SU-DHL-6 (cell line): ENCODE data around the gene GPR62.
"Not testable (repeated sequence)": the region's sequence is repeated elsewhere in the genome, so short reads cannot be mapped to it uniquely, and the experiment has no call there.

Experiments
- H2AFZ ChIP-seq: fragments of 200-600 bp; sonication (generic); 2 replicates; pipeline ENCODE4 v1.6.1; 2014; ENCODE audit warnings: low read depth, mild to moderate bottlenecking, moderate library complexity, mixed read lengths, antibody characterized with exemption, low read length; ENCODE audit not compliant: severe bottlenecking
- H3F3A ChIP-seq: fragments of 200-600 bp; shearing (Covaris generic); 2 replicates; pipeline ENCODE4 v1.6.0; 2016; ENCODE audit warnings: antibody characterized with exemption, mild to moderate bottlenecking; ENCODE audit not compliant: insufficient read depth
- H3K27ac ChIP-seq: fragments of 200-600 bp; sonication (generic); 2 replicates; pipeline ENCODE4 v1.5.1; 2016; ENCODE audit warnings: low read depth, mild to moderate bottlenecking, low read length, moderate library complexity, mixed read lengths
- H3K27me3 ChIP-seq: fragments of 200-600 bp; sonication (generic), shearing (Covaris generic); 2 replicates; pipeline ENCODE4 v1.6.0; 2014; ENCODE audit warnings: mild to moderate bottlenecking, low read length
- H3K36me3 ChIP-seq: fragments of 200-600 bp; sonication (generic); 2 replicates; pipeline ENCODE4 v1.6.1; 2014; ENCODE audit warnings: mild to moderate bottlenecking, low read length, mixed read lengths
- H3K4me2 ChIP-seq: fragments of 300-600, 200-600 bp; shearing (Covaris generic), sonication (generic); 2 replicates; pipeline ENCODE4 v1.6.0; 2014; ENCODE audit warnings: low read length, low read depth, mild to moderate bottlenecking; ENCODE audit not compliant: poor library complexity, severe bottlenecking
- H3K4me3 ChIP-seq: fragments of 200-600 bp; sonication (generic); 2 replicates; pipeline ENCODE4 v1.5.1; 2014; ENCODE audit warnings: antibody characterized with exemption, low read length, mild to moderate bottlenecking, mixed read lengths; ENCODE audit not compliant: insufficient read depth, poor library complexity, severe bottlenecking
- H3K79me2 ChIP-seq: fragments of 200-600 bp; sonication (generic); 2 replicates; pipeline ENCODE4 v1.6.1; 2014; ENCODE audit warnings: mild to moderate bottlenecking, low read length, moderate library complexity; ENCODE audit not compliant: insufficient read depth
- H3K9ac ChIP-seq: fragments of 200-600 bp; sonication (generic); 2 replicates; pipeline ENCODE4 v1.7.0; 2014; ENCODE audit warnings: mild to moderate bottlenecking, low read length
- H3K9me2 ChIP-seq: fragments of 200-600 bp; sonication (generic); replicated peaks from 2 replicates; pipeline ENCODE4 v1.6.1; 2014; ENCODE audit warnings: low read length; ENCODE audit not compliant: insufficient read depth
- H3K9me3 ChIP-seq: fragments of 200-600 bp; sonication (generic); 2 replicates; pipeline ENCODE4 v1.6.1; 2014; ENCODE audit warnings: low read length, mixed read lengths; ENCODE audit not compliant: insufficient read depth
- H4K20me1 ChIP-seq: fragments of 200-600 bp; sonication (generic); 2 replicates; pipeline ENCODE4 v1.6.1; 2014; ENCODE audit warnings: low read depth, mild to moderate bottlenecking, antibody characterized with exemption, low read length, moderate library complexity, mixed read lengths
- EZH2phosphoT487 ChIP-seq: fragments of 200-600 bp; sonication (generic), shearing (Covaris generic); conservative IDR thresholded peaks from 2 replicates; pipeline ENCODE4 v1.6.1; 2018; ENCODE audit warnings: mild to moderate bottlenecking, antibody characterized with exemption, low read length, moderate library complexity, mixed read lengths
- TF ChIP-seq, protein P1 (sequence below): fragments of 200-600 bp; sonication (generic); IDR thresholded peaks from one replicate; pipeline ENCODE4 v1.5.1; 2017; ENCODE audit warnings: antibody characterized with exemption, mild to moderate bottlenecking, low read length, moderate library complexity; ENCODE audit not compliant: insufficient read depth, poor library complexity, severe bottlenecking

Gene GPR62

DNA sequence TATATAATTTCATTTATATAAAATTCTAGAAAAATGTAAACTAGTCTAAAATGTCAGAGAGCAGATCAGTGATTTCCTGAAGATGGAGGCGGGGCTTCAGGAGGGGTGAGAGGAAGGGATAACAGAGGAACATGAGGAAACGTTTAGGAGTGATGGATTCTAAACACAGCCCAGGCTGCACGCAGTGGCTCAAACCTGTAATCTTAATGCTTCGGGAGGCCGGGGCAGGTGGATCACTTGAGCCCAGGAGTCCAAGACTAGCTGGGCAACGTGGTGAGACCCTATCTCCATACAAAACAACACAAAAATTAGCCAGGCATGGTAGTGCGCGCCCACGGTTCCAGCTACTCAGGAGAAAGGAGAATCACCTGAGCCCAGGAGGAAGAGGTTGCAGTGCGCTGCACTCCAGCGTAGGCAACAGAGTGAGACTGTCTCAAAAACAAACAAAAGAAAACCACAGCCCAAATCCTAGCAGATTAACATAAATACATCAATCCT lies 34.1 kb upstream of the GPR62 start:
- Histone ChIP-seq H3K79me2 (no peaks in the 10 kb centered on the region), H3K27me3 (no peaks in the 10 kb centered on the region), H3K27ac (no peak overlapping the region), H3K9ac (no peak overlapping the region), H3K36me3 (no peaks in the 10 kb centered on the region), H3K4me3 (no peak overlapping the region), H3K9me3 (no peaks in the 10 kb centered on the region), H2AFZ (no peak overlapping the region), H3K4me2 (no peak overlapping the region), H3K9me2 (no peaks in the 10 kb centered on the region), H4K20me1 (no peaks in the 10 kb centered on the region), H3F3A (no peaks in the 10 kb centered on the region; the same call in 1 of the 2 replicates)
- TF ChIP-seq, protein P1, sequence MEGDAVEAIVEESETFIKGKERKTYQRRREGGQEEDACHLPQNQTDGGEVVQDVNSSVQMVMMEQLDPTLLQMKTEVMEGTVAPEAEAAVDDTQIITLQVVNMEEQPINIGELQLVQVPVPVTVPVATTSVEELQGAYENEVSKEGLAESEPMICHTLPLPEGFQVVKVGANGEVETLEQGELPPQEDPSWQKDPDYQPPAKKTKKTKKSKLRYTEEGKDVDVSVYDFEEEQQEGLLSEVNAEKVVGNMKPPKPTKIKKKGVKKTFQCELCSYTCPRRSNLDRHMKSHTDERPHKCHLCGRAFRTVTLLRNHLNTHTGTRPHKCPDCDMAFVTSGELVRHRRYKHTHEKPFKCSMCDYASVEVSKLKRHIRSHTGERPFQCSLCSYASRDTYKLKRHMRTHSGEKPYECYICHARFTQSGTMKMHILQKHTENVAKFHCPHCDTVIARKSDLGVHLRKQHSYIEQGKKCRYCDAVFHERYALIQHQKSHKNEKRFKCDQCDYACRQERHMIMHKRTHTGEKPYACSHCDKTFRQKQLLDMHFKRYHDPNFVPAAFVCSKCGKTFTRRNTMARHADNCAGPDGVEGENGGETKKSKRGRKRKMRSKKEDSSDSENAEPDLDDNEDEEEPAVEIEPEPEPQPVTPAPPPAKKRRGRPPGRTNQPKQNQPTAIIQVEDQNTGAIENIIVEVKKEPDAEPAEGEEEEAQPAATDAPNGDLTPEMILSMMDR, result no peak
- TF ChIP-seq EZH2phosphoT487, result no peak

DNA sequence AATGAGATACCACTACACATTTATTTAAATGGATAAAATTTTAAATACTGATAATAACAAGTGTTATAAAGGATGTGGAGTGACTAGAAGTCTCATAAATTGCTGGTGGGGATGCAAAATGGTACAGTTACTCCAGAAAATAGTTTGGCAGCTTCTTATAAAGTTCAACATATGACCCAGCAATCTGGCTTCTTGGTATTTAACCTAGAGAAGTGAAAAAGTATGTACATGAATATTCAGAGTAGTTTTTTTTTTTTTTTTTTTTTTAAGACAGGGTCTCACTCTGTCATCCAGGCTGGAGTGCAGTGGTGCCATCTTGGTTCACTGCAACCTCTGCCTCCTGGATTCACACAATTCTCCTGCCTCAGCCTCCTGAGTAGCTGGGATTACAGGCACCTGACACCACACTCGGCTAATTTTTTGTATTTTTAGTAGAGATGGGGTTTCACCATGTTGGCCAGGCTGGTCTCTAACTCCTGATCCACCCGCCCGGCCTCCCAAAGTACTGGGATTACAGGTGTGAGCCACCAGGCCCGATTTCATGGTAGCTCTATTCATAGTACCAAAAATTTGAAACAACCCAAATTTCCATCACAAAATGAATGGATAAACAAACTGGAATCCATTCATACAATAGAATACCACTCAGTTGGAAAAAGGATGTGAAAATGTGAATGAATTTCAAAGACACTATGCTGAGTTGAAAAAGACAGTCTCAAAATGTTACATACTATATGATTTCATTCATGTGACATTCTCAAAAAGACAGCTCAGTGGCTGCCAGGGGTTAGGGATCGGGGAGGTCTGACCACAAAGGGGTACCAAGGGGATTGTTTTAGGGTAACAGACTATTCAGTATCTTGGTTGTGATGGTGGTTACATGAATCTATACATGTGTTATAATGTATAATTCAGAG lies 27.9 kb upstream of the GPR62 start:
- Histone ChIP-seq H3K9ac (no peak overlapping the region), H3K36me3 (no peaks in the 10 kb centered on the region), H3K4me3 (no peak overlapping the region), H3K4me2 (no peak overlapping the region), H3K79me2 (no peaks in the 10 kb centered on the region), H4K20me1 (no peaks in the 10 kb centered on the region), H3F3A (no peaks in the 10 kb centered on the region; the same call in 1 of the 2 replicates), H3K27me3 (no peaks in the 10 kb centered on the region), H2AFZ (no peak overlapping the region), H3K9me2 (no peaks in the 10 kb centered on the region), H3K27ac (no peak overlapping the region), H3K9me3 (no peaks in the 10 kb centered on the region)
- TF ChIP-seq, protein P1, result no peak
- no peak for TF ChIP-seq EZH2phosphoT487

DNA sequence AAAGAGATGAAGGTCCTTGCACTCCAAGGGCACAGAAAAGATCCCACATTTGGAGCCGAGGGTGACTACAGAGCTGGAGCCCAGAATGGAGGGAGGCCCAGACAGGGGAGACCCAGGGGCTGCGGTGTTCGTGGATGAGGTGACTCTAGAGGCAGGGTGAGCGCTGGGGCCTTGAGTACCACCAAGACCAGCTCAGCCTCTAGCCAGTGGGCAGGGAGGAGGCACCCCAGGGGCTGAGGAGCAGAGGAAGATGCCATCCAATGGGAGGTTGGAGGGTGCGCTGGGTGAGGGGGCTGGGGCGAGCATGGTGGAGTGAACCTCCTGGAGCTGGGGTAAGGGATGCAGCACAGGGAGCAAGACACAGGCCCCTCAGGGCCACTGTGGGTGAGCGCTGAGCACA lies 26.7 kb upstream of the GPR62 start:
- Histone ChIP-seq H2AFZ (no peak overlapping the region), H3K9me2 (no peaks in the 10 kb centered on the region)

DNA sequence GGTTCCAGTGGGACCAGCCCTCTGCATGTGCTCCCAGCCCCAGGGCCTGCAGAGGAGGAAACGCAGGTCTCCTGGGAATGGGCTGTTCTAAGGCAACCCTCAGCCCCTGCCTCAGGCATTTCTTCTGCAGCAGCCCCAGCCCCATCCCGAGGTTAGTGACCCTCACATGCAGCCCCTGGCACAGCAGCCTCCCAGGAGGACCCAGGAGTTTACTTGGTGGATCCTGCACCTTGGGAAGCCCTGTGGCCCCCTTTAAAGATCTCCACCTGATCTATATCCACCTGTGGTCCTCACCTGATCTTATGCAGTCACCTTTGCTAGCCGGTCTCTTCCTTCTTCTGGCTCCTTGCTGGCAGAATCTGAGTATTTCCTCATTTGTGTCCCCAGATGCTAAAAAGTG lies 26.2 kb upstream of the GPR62 start:
- H3K27me3 ChIP-seq, H3K79me2 ChIP-seq, H3K9ac ChIP-seq, H3K4me2 ChIP-seq, H3K36me3 ChIP-seq, H3F3A ChIP-seq, H3K9me2 ChIP-seq, H3K27ac ChIP-seq, H3K4me3 ChIP-seq, H2AFZ ChIP-seq, H4K20me1 ChIP-seq, H3K9me3 ChIP-seq: not testable (repeated sequence)

More for the DNA sequence above, 26.7 kb upstream of the GPR62 start:
- Histone ChIP-seq H3K4me3 (no peak overlapping the region), H3K27me3 (no peaks in the 10 kb centered on the region), H3F3A (no peaks in the 10 kb centered on the region; the same call in 1 of the 2 replicates), H3K9ac (no peak overlapping the region), H3K36me3 (no peaks in the 10 kb centered on the region), H3K4me2 (no peak overlapping the region), H4K20me1 (no peaks in the 10 kb centered on the region), H3K9me3 (no peaks in the 10 kb centered on the region), H3K79me2 (no peaks in the 10 kb centered on the region), H3K27ac (no peak overlapping the region)
- TF ChIP-seq, protein P1, result no peak
- TF ChIP-seq EZH2phosphoT487, result no peak
